Measurements from ENCODE around the gene MAPK7. TPM values are rescaled to one million over a fixed set of nuclear protein-coding genes. Genes with fewer than 3 reads are reported as not detected.

The MAPK7 gene
- total and polyA plus RNA-seq, 2 of the 8 experiments (the other 6 are each of a cell fraction or from before 2014, with no cell fraction given), result 15.2 to 28.1 TPM

DNA sequence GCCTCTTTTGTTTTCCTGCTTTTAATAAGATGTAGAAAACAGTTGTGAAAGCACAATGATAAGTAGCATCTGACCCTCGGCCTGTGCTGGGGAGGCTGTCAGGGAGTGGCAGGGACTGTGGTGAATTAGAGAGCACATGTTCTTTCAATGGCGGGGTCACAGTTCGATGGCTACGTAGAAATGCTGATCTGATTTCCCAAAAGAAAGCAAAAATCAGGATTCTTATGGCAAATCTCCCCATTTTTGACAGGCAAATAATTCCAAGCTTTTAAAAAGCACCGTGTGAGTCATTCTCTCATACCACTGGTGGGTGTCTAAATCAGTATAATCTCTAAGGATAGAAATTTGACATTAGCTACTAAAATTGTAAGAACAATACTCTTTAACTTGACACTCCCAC lies 4.2 kb upstream of the MAPK7 start:
- no peaks in the 10 kb centered on the region for H3K27me3 ChIP-seq (replicated peaks in 1 of 4; ENCODE audit: control insufficient read depth in 3 of 4, extremely low read depth in 1 of 4, insufficient read depth in 3 of 4, low read length in 3 of 4)
- no peak overlapping the region for H3K14ac ChIP-seq (ENCODE audit: insufficient read length)
- no peak overlapping the region for H2BK12ac ChIP-seq (ENCODE audit: low read depth, low read length)
- no peak overlapping the region for H2BK20ac ChIP-seq (ENCODE audit: low read length)
- no peak overlapping the region for H3K4me3 ChIP-seq (ENCODE audit: extremely low read depth in 1 of 4, insufficient read depth in 2 of 4, low read depth in 3 of 4, low read length in 4 of 4)
- H2AFZ ChIP-seq (ENCODE audit: low read length), result no peak overlapping the region
- FAIRE-seq, result no peak
- H2AK5ac ChIP-seq (ENCODE audit: low read depth, low read length), result no peak overlapping the region
- H3K4me2 ChIP-seq (ENCODE audit: insufficient read depth in 1 of 2, low read depth in 2 of 2, low read length in 2 of 2), result no peak overlapping the region
- H3K9ac ChIP-seq (replicated peaks in 1 of 4; ENCODE audit: extremely low read depth in 1 of 4, low read depth in 3 of 4, low read length in 3 of 4), result no peak overlapping the region
- no peak for TF ChIP-seq EP300 (IDR thresholded peaks at IDR 0.05; ENCODE audit: borderline replicate concordance in 1 of 2, low read depth in 2 of 2, low read length in 2 of 2)
- TF ChIP-seq FOSL1 (IDR thresholded peaks at IDR 0.05; ENCODE audit: insufficient read depth, low read depth, low read length), result no peak
- TF ChIP-seq NANOG (IDR thresholded peaks at IDR 0.05; ENCODE audit: insufficient read depth, low read depth, low read length, poor library complexity, severe bottlenecking), result no peak
- TF ChIP-seq CEBPB (IDR thresholded peaks at IDR 0.05; ENCODE audit: low read depth, low read length), result no peak
- TF ChIP-seq SP2 (IDR thresholded peaks at IDR 0.05; ENCODE audit: low read length), result no peak
- no peak for TF ChIP-seq TAF7 (optimal IDR thresholded peaks at IDR 0.05; ENCODE audit: borderline replicate concordance, low read depth, low read length)
- no peak for TF ChIP-seq JUND (IDR thresholded peaks at IDR 0.05; ENCODE audit: low read length)
- TF ChIP-seq CHD1 (IDR thresholded peaks at IDR 0.05; ENCODE audit: low read depth, low read length), result no peak
- no peak for TF ChIP-seq ZNF274 (IDR thresholded peaks at IDR 0.05; ENCODE audit: borderline replicate concordance, extremely low read depth, low read length)
- TF ChIP-seq, protein P1, sequence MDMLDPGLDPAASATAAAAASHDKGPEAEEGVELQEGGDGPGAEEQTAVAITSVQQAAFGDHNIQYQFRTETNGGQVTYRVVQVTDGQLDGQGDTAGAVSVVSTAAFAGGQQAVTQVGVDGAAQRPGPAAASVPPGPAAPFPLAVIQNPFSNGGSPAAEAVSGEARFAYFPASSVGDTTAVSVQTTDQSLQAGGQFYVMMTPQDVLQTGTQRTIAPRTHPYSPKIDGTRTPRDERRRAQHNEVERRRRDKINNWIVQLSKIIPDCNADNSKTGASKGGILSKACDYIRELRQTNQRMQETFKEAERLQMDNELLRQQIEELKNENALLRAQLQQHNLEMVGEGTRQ (IDR thresholded peaks at IDR 0.05; ENCODE audit: low read length), result no peak
- no peak overlapping the region for H2BK15ac ChIP-seq (ENCODE audit: low read length)
- H4K91ac ChIP-seq (replicated peaks; ENCODE audit: insufficient read length, low read length), result no peak overlapping the region
- H3K9me3 ChIP-seq (ENCODE audit: insufficient read depth in 2 of 2, low read depth in 1 of 2, low read length in 1 of 2), result no peaks in the 10 kb centered on the region
- WGBS, 2 experiments (ENCODE audit: extremely low coverage in 1 of 2, insufficient coverage in 1 of 2, insufficient read length in 1 of 2, insufficient replicate concordance in 2 of 2, low coverage in 1 of 2, low lambda C conversion rate in 2 of 2, missing lambda C conversion rate in 1 of 2), result 95% methylated on average over 5 of the region's 5 CpGs; no CpG with 5 or more reads in 1 of the 2 experiments
- no peak overlapping the region for H3K56ac ChIP-seq (replicated peaks; ENCODE audit: insufficient read length, low read depth, low read length)
- no peak overlapping the region for H3K4ac ChIP-seq (replicated peaks; ENCODE audit: insufficient read length, low read depth, low read length)
- no peaks in the 10 kb centered on the region for H3K36me3 ChIP-seq (ENCODE audit: control insufficient read depth in 2 of 4, insufficient read depth in 4 of 4, low read length in 3 of 4)
- H3K79me1 ChIP-seq (ENCODE audit: low read depth, low read length), result peaks cover 2% of the 10 kb centered on the region
- H3K23me2 ChIP-seq (ENCODE audit: low read depth, low read length), result peaks cover 5% of the 10 kb centered on the region; the same call in 1 of the 2 replicates
- no peak overlapping the region for H2BK120ac ChIP-seq (replicated peaks; ENCODE audit: low read depth, low read length)
- ChIA-PET POLR2A (ENCODE audit: partially characterized antibody) (interaction anchor here (1.5 kb wide), 1 partner anchor 11 kb away, joined by 4 read pairs; no protein-coding TSS in a partner anchor), CTCF (ENCODE audit: partially characterized antibody) (interaction anchor here (0.6 to 0.9 kb wide), 2 partner anchors 9 to 53 kb away, joined by 3 to 4 read pairs; no protein-coding TSS in a partner anchor)
- H3K79me2 ChIP-seq (ENCODE audit: control insufficient read depth in 1 of 2, insufficient read depth in 2 of 2, low read length in 2 of 2), result peaks cover 0 to 7% of the 10 kb centered on the region in 2 experiments; a peak in 2 of 4 replicates
- H4K8ac ChIP-seq (ENCODE audit: extremely low read depth, insufficient read depth, low read length), result no peak overlapping the region
- DNase-seq (ENCODE audit: low read depth in 1 of 2, low spot score in 2 of 2), result no peak
- H3K4me1 ChIP-seq (replicated peaks in 1 of 4; ENCODE audit: control insufficient read depth in 3 of 4, insufficient read depth in 4 of 4, low read length in 3 of 4), result peaks cover under 1 to 7% (median 4%) of the 10 kb centered on the region in 4 experiments
- H4K5ac ChIP-seq (ENCODE audit: insufficient read length, low read depth, low read length), result no peak overlapping the region
- no peak overlapping the region for H2BK5ac ChIP-seq (ENCODE audit: low read depth, low read length)
- no peak overlapping the region for H3K27ac ChIP-seq (ENCODE audit: low read depth, low read length)
- H3K18ac ChIP-seq (ENCODE audit: extremely low read depth, low read length), result no peak overlapping the region
- H4K20me1 ChIP-seq (replicated peaks in 1 of 2; ENCODE audit: control insufficient read depth in 1 of 2, insufficient read depth in 2 of 2, low read length in 2 of 2), result peaks cover 0 to under 1% of the 10 kb centered on the region in 2 experiments
- H3K23ac ChIP-seq (ENCODE audit: insufficient read length), result no peak overlapping the region

Measured in H1 (cell line).